CD4-positive, alpha-beta T cell treated with Interleukin-1 beta for 1 hour (primary cell): ENCODE data around the gene TCF12.

Experiments
- DNase-seq, 2 donors: peaks; one replicate each; pipeline ENCODE4 v3.0.0-alpha.2; 2020 to 2022

The TCF12 gene

GRCh38 chr15:57223887-57224286 is 305.4 kb downstream of the TCF12 start:
- DNase-seq, result no peak

DNA sequence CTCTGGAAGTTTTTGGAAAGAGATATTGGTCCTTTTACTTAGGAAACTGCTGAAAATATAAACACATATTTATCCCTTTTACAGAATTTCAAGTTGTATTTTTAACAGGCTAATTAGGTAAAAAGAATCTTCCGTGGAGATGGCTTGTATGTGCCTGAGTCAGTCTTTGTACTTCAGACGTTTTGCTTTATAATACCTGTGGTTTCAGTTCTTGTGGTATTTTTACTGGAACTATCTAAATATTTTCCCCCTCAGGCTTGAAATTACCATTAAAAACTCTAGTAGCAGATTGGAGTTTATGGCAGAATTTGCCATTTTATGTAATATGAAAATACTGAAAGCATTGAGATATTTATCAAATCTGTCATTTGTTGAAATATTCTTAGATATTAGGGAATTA is 306.2 kb downstream of the TCF12 start:
- DNase-seq, result no peak

- no peak for DNase-seq
Observed at GRCh38 chr15:57227166-57227565, 308.7 kb downstream of the TCF12 start.

GRCh38 chr15:57227899-57228298 is 309.5 kb downstream of the TCF12 start:
- DNase-seq, result no peak

- DNase-seq, result no peak
Observed at GRCh38 chr15:57228395-57228794, 310.0 kb downstream of the TCF12 start.

DNA sequence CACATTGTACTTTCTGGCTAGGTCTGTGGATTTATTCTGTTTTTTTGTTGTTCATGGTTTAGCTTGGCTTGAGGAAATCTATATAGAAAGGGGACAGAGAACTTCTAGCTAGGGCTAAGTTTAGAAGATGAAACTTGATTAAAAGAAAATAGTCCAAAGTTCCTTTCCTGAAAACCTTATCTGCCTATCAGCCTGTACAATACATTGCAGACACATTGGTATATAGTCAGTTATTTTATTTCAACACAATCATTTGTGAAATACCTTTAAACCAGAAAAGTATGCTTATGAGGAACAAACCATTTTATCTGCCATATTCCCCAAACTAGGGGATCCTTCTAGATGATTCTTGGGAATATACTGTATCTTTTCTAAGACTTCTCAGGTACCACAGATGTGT is 310.6 kb downstream of the TCF12 start:
- no peak for DNase-seq

- no peak for DNase-seq
Observed at GRCh38 chr15:57231559-57231958, 313.1 kb downstream of the TCF12 start.

GRCh38 chr15:57234156-57234555 is 315.7 kb downstream of the TCF12 start:
- no peak for DNase-seq

DNA sequence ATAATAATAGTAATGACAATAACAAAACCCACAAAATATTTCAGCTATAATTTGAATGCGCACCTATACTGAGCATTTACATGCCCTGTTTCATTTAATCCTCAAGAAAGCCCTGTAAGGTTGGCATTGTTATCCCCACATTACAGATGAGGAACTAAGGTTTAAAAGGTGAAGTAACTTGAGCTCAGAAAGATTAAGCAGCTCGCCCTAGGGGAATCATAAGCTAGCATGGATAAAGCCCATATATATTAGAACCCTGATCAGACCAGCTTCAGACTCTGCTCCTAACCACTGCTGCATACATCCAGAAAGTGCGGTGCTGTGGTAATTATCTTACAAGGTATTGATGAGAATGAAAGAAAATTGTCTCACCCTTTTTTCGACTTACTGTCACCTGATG is 316.7 kb downstream of the TCF12 start:
- no peak for DNase-seq

- DNase-seq, result no peak
Observed at GRCh38 chr15:57235873-57236272, 317.4 kb downstream of the TCF12 start.

GRCh38 chr15:57236561-57237300 is 318.3 kb downstream of the TCF12 start:
- DNase-seq, result no peak

DNA sequence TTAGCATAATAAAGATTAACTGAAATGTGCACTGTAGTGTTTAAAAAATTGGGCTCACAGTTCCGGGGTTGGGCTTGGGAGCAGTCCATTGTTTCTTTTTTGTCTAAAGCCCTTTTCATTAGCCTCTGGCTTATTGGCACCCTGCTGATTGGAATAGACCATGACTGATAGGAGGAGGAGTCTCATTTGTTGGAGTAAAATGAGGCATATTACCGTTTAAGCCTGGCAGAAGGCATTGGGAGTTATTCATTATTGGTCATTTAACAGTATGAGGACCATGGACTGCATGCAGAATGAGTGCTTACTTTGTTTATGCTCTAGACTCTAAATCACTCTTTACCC is 318.8 kb downstream of the TCF12 start:
- DNase-seq, result no peak

- DNase-seq, result no peak
Observed at GRCh38 chr15:57237676-57238075, 319.2 kb downstream of the TCF12 start.

- DNase-seq, result no peak
Observed at GRCh38 chr15:57245130-57245529, 326.7 kb downstream of the TCF12 start.

- DNase-seq, result no peak
Observed at GRCh38 chr15:57245714-57246113, 327.3 kb downstream of the TCF12 start.

DNA sequence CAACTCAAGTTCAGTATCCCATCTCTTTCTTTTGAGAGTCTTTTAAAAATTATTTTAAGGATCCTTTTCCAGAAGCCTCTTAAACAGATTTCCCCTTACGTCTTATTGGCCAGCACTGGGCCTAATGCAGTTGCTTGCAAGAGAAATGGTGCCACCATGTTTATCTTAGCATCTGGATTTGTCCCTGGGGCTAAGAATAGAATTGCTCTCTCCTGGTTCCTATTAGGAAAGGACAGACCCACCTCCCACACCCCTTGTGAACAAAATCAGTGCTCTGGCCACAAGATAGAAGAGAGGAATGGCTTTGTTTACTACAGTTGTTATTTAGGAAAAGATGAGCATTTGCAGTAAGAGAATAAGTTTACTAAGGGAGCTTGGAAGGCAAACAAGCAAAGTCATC is 329.6 kb downstream of the TCF12 start:
- DNase-seq, result no peak

DNA sequence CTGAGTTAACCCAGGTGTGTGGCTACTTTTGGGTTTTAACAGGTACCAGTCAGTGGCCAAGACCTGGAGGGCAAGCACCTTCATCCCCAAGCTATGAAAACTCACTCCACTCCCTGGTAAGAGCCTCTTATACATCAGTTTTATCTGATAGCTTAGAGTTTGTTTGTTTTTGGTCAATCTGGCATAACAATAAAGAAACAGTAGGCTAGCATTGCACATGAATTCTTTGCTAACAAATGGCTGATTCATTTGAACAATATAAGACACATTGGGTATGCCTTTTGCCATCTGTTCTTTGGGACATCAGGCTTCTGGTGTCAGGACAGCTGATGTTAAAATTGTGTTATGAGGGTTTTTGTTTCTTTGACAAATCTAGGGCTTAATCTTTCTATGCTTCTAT is 332.9 kb downstream of the TCF12 start:
- DNase-seq, result no peak

DNA sequence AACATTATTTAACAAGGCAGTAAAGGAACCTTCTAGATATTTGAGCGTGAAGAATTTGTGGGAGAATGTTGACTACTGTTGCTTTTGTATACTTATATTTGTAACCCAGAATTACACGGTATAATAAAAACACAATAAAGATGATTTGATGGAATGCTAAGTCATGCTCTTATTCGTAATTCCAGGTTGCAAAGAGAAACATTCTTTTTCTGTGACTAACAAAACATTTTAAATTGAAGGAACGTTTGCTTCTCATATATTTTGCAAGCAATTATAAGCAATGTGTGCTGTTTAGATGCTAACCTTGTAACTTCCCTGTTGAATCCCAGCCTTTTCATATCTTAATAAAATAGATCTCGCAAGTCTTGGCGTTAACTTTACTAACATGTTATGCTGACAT is 333.5 kb downstream of the TCF12 start:
- no peak for DNase-seq

DNA sequence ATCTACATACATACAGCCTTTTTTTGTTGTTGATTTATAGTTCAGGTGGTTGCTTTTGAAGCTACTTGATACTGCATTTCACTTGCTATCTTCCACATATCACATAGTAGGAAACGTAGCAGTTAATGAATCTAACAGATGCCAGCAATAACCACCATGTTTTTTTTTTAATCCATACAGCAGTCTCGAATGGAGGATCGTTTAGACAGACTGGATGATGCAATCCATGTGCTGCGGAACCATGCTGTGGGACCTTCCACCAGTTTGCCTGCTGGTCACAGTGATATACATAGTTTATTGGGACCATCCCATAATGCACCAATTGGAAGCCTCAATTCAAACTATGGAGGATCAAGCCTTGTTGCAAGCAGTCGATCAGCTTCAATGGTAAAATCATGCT is 334.6 kb downstream of the TCF12 start:
- DNase-seq, result no peak

DNA sequence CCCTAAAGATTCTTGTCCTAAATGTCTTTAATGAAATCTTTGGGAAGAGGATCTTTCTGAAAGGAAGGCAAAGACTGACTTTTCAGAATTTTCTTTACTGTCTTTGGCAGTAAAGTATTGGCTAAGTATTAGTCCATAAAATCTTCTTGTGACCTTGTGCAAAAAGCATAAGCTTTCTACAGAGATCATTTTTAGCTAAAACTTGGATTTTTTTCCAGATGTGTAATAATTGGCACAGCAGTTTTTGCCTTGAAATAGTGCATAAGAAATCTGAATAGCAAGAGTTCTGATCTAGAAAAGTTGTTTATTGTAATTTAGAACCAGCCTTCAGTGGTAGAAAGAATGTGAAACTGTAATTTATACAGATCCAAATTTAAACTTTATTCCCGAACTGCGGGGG is 335.1 kb downstream of the TCF12 start:
- no peak for DNase-seq

DNA sequence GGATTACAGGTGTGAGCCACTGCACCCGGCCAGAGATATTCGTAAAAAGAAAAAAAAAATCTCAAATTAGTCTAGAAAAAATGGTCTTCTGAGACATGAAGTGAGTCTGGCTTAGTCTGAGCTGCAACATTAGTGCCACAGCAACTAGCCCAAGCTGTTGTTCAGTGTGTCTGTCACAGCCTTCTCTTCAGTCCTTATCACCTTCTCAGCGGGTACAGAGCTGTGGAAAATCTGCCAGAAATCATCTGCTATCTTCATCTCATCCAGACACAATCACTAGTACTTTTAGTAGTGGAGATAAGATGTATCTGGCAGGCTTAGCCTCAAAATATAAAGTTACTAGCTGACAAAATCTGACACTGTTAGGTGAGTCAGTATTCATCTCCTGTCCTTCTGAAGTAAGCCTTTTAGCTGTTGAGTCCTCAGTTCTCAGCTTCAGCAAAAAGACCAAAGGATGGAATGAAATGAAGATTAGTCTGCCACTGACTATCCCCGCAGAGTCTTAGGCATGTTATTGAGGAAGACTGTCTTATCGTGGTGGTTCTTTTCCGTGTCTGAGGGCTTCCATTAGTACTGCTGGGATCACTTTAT is 337.4 kb downstream of the TCF12 start:
- no peak for DNase-seq

DNA sequence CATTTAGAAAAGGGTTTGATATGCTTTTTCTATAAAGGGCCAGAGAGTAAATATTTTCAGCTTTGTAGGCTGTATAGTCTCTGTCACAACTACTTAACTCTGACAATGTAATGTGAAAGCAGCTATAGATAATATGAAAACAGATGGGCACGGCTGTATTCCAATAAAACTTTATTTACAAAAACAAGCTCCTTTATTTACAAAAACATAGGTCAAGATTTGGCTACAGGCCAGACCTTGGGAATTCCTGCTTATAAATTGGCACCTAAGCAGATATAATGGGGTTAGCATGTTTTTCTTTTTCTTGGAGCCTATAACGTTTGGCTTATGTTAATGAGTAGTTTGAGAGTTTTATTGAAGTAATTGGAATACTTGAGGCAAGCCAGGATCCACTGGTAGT is 338.5 kb downstream of the TCF12 start:
- DNase-seq, result no peak

- DNase-seq, result no peak
Observed at GRCh38 chr15:57259568-57260040, 341.2 kb downstream of the TCF12 start.

DNA sequence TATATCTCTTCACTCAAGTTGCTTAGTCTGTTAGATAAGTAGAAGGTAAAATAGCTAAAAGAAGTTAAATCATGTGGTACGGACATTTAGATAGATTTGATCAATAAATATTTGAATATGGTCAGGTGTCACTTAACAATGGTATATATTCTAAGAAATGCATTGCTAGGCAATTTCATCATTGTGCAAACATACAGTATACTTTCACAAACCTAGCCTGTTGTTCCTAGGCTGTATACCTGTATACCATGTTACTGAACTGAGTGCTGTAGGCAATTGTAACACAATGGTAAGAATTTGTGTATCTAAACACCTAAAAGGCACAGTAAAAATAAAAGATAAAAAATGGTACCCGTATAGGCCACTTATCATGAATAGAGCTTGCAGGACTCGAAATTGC is 345.1 kb downstream of the TCF12 start:
- no peak for DNase-seq

GRCh38 chr15:57272771-57273357 is 354.4 kb downstream of the TCF12 start:
- no peak for DNase-seq
